ENCODE results near the gene TAGLN.

The TAGLN gene

GRCh38 chr11:117199053-117199915 lies at the start of gene TAGLN:
Gene TAGLN, plus strand, starts transcription at chr11:117199370. Its CDS starts 3,644 bp downstream, at chr11:117203014.
- no peak for DNase-seq

- no peak for DNase-seq
Observed at GRCh38 chr11:117152066-117152465, 47.1 kb upstream of the TAGLN start.

GRCh38 chr11:117154468-117154867 lies 44.7 kb upstream of the TAGLN start:
- no peak for DNase-seq

- DNase-seq: no peak
Observed at GRCh38 chr11:117157507-117157906, 41.7 kb upstream of the TAGLN start.

GRCh38 chr11:117159892-117160291 lies 39.3 kb upstream of the TAGLN start:
- no peak for DNase-seq

GRCh38 chr11:117160826-117161225 lies 38.3 kb upstream of the TAGLN start:
- DNase-seq: no peak

- no peak for DNase-seq
Observed at GRCh38 chr11:117166491-117166890, 32.7 kb upstream of the TAGLN start.

GRCh38 chr11:117169736-117170135 lies 29.4 kb upstream of the TAGLN start:
- no peak for DNase-seq

GRCh38 chr11:117170210-117170609 lies 29.0 kb upstream of the TAGLN start:
- DNase-seq: no peak

- no peak for DNase-seq
Observed at GRCh38 chr11:117171007-117171403, 28.2 kb upstream of the TAGLN start.

GRCh38 chr11:117171404-117172061 lies 27.6 kb upstream of the TAGLN start:
- no peak for DNase-seq

GRCh38 chr11:117172724-117173421 lies 26.3 kb upstream of the TAGLN start:
- DNase-seq: no peak

- no peak for DNase-seq
Observed at GRCh38 chr11:117175104-117175503, 24.1 kb upstream of the TAGLN start.

- DNase-seq: no peak
Observed at GRCh38 chr11:117175781-117176180, 23.4 kb upstream of the TAGLN start.

- no peak for DNase-seq
Observed at GRCh38 chr11:117176186-117176585, 23.0 kb upstream of the TAGLN start.

- no peak for DNase-seq
Observed at GRCh38 chr11:117177534-117178209, 21.5 kb upstream of the TAGLN start.

GRCh38 chr11:117178210-117179034 lies 20.7 kb upstream of the TAGLN start, which contains the start of gene SIDT2:
Gene SIDT2, plus strand, starts transcription at chr11:117178743. Its CDS starts 521 bp downstream, at chr11:117179264.
- peak; percentile 55 for DNase-seq

- no peak for DNase-seq
Observed at GRCh38 chr11:117179048-117179999, 19.8 kb upstream of the TAGLN start.

GRCh38 chr11:117180020-117180419 lies 19.1 kb upstream of the TAGLN start:
- DNase-seq: no peak

GRCh38 chr11:117180661-117181585 lies 18.2 kb upstream of the TAGLN start:
- no peak for DNase-seq

Measured in NCI-H2029 treated with DMSO at 0.1 percent for 48 hours (cell line).